ENCODE results near the gene TMEM267.
"Not testable (repeated sequence)": the region's sequence is repeated elsewhere in the genome, so short reads cannot be mapped to it uniquely, and the experiment has no call there.

DNA sequence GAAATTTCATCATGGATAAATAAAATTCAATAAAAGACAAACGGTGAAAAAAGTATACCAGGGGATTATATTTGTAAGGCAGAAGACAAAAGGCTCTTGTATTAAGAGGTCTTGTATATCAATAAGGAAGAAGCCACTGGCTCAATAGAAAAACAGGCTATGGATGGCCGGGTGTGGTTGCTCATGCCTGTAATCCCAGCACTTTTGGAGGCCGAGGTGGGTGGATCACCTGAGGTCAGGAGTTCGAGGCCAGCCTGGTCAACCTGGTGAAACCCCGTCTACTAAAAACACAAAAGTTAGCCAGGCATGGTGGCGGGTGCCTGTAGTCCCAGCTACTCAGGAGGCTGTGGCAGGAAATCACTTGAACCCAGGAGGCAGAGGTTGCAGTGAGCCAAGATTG lies 60.6 kb downstream of the TMEM267 start:
- not testable (repeated sequence) for TF ChIP-seq SP1 (IDR thresholded peaks at IDR 0.05); HDGF (IDR thresholded peaks at IDR 0.05; ENCODE audit: borderline replicate concordance); ZNF384 (IDR thresholded peaks at IDR 0.05); FOXM1 (IDR thresholded peaks at IDR 0.05; ENCODE audit: borderline replicate concordance); LEF1 (IDR thresholded peaks at IDR 0.05; ENCODE audit: borderline replicate concordance); ELF4 (IDR thresholded peaks at IDR 0.05); FOXK2 (IDR thresholded peaks at IDR 0.05); SUZ12 (IDR thresholded peaks at IDR 0.05); FOXA1 (IDR thresholded peaks at IDR 0.05); ARNT (IDR thresholded peaks at IDR 0.05); TARDBP (IDR thresholded peaks at IDR 0.05); CTBP1 (IDR thresholded peaks at IDR 0.05; ENCODE audit: borderline replicate concordance)
